OCI-LY7 (cell line): Measurements from ENCODE around the gene TRAF3.

Source experiments
- EZH2phosphoT487 ChIP-seq: fragments of 200-600 bp; sonication (generic); IDR thresholded peaks from 2 replicates; pipeline ENCODE4 v1.6.1; 2018; ENCODE audit warnings: low read depth, borderline replicate concordance, mild to moderate bottlenecking, mixed run types, antibody characterized with exemption, low read length, moderate library complexity, mixed read lengths
- TF ChIP-seq, protein P1 (sequence below): fragments of 200-600 bp; sonication (generic); conservative IDR thresholded peaks from 2 replicates; pipeline ENCODE4 v1.5.1; 2014; ENCODE audit warnings: mild to moderate bottlenecking, antibody characterized with exemption, low read length, moderate library complexity, mixed read lengths

GRCh38 chr14:102955636-102956408, 178.6 kb downstream of the TRAF3 start:
- TF ChIP-seq, protein P1, sequence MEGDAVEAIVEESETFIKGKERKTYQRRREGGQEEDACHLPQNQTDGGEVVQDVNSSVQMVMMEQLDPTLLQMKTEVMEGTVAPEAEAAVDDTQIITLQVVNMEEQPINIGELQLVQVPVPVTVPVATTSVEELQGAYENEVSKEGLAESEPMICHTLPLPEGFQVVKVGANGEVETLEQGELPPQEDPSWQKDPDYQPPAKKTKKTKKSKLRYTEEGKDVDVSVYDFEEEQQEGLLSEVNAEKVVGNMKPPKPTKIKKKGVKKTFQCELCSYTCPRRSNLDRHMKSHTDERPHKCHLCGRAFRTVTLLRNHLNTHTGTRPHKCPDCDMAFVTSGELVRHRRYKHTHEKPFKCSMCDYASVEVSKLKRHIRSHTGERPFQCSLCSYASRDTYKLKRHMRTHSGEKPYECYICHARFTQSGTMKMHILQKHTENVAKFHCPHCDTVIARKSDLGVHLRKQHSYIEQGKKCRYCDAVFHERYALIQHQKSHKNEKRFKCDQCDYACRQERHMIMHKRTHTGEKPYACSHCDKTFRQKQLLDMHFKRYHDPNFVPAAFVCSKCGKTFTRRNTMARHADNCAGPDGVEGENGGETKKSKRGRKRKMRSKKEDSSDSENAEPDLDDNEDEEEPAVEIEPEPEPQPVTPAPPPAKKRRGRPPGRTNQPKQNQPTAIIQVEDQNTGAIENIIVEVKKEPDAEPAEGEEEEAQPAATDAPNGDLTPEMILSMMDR = no peak
- no peak for TF ChIP-seq EZH2phosphoT487
